GM10847 (cell line): ENCODE data around the gene CDHR5.

ENCODE experiments used
- POLR2A ChIP-seq: IDR thresholded peaks from 2 replicates; pipeline ENCODE4 v1.6.1; 2011; ENCODE audit not compliant: insufficient read length; ENCODE audit errors: extremely low read depth

The CDHR5 gene

DNA sequence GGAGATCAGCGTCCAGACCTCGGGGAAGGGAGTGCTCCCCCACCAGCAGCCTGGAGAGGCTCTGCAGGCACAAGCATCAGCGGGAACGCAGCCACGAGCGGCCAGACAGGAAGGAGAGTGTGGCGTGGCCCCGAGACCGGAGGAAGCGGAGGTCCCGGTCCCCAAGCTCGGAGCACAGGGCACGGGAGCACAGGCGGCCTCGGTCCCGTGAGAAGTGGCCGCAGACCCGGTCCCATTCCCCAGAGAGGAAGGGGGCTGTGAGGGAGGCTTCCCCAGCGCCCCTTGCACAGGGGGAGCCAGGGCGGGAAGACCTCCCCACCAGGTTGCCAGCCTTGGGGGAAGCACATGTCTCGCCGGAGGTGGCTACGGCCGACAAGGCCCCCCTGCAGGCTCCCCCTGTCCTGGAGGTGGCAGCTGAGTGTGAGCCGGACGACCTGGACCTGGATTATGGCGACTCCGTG, 15.9 kb downstream of the CDHR5 start:
- no peak for TF ChIP-seq POLR2A

DNA sequence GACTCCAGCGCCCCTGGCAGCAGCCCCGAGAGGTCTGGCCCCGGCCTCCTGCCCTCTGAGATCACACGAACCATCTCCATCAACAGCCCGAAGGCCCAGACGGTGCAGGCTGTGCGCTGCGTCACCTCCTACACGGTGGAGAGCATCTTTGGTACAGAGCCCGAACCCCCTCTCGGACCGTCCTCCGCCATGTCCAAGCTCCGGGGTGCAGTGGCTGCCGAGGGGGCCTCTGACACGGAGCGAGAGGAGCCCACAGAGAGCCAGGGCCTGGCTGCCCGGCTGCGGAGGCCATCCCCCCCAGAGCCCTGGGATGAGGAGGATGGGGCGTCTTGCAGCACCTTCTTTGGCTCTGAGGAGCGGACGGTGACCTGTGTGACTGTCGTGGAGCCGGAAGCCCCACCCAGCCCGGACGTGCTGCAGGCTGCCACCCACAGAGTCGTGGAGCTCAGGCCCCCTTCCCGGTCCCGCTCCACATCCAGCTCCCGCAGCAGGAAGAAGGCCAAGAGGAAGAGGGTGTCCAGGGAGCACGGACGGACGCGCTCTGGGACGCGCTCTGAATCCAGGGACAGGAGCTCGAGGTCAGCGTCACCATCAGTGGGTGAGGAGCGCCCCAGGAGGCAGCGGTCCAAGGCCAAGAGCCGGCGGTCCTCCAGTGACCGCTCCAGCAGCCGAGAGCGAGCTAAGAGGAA, 16.6 kb downstream of the CDHR5 start:
- TF ChIP-seq POLR2A: no peak

DNA sequence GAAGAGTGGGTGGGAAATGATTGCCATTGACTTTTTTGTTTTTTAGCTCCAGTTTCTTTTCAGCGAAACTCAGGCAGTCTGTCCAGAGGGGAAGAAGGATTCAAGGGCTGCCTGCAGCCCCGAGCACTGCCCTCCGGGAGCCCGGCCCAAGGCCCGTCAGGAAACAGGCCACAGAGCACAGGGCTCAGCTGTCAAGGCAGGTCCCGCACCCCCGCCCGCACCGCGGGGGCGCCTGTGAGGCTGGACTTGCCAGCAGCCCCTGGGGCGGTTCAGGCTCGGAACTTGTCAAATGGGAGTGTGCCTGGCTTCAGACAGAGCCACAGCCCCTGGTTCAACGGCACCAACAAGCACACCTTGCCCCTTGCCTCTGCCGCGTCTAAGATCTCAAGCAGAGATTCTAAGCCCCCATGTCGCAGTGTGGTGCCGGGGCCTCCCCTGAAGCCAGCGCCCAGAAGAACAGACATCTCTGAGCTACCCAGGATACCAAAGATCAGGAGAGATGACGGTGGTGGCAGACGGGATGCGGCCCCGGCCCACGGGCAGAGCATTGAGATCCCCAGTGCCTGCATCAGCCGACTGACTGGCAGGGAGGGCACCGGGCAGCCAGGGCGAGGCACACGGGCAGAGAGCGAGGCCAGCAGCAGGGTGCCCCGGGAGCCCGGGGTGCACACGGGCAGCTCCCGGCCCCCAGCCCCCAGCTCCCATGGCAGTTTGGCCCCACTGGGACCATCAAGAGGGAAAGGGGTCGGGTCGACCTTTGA, 17.6 kb downstream of the CDHR5 start:
- TF ChIP-seq POLR2A: no peak

DNA sequence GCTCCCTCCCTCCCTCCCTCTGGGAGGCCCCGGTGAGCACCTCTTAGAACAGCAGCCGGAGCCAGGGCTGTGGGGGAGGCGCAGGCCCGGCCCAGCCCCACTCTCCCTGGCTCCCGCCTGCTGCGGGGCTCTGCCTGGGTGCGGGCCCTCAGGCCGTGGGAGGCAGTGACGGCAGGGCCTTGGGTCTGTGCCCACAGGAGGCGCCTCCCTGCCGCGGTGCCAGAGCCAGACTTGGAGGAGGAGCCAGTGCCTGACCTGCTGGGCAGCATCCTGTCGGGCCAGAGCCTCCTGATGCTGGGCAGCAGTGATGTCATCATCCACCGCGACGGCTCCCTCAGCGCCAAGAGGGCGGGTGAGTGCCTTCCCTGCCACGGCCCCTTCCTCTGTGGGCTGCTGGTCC, 18.5 kb downstream of the CDHR5 start:
- TF ChIP-seq POLR2A: no peak

DNA sequence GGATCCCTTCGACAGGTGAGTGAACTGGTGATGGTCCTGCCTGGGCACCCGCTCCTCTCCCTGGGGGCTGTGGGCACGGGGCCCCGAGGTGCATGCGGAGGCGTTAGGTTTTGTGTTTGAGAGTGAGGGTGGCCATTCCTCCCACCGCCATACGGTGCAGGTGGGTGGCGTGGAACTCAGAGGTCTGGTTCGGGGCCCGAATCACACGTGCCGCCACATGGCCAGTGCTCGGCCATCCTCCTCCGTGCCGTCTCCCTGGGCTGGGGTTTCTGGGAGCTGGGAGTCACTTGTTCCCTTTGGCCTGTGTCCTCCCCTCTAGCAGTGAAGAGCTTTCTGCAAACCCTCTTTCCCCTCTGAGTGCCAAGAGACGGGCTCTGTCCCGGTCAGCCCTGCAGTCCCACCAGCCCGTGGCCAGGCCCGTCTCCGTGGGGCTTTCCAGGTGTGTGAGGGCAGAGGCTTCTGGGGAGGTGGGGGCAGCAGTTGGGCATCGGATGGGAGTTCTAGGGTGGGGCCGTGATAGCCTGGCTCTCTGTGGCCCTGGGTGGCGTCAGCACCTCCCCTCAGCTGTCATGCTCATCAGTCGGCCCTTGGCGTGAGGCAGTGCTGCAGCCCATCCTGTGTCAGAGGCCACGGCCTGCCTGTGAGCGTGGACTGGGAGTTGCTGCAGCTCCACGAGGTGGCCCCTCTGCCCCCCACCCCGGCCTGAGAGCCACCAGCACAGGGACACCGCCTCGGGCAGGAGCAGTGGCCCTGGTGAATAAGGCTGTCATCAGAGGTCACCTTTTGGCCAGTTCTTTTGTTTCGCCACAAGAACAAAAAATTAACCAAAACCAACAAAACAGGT, 19.2 kb downstream of the CDHR5 start:
- no peak for TF ChIP-seq POLR2A

DNA sequence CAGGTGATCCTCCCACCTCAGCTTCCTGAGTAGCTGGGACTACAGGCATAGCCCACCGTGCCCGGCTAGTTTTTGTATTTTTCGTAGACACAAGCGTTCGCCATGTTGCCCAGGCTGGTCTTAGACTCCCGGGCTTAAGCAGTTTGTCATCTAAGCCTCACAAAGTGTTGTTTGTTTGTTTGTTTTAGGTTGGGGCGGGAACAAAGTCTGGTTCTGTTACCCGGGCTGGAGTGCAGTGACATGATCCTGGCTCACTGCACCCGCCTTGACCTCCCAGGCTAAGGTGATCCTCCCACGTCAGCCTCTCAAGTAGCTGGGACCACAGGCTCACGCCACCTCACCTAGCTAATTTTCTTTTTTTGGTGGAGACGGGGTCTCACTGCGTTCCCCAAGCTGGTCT, 21.6 kb downstream of the CDHR5 start:
- TF ChIP-seq POLR2A: no peak

DNA sequence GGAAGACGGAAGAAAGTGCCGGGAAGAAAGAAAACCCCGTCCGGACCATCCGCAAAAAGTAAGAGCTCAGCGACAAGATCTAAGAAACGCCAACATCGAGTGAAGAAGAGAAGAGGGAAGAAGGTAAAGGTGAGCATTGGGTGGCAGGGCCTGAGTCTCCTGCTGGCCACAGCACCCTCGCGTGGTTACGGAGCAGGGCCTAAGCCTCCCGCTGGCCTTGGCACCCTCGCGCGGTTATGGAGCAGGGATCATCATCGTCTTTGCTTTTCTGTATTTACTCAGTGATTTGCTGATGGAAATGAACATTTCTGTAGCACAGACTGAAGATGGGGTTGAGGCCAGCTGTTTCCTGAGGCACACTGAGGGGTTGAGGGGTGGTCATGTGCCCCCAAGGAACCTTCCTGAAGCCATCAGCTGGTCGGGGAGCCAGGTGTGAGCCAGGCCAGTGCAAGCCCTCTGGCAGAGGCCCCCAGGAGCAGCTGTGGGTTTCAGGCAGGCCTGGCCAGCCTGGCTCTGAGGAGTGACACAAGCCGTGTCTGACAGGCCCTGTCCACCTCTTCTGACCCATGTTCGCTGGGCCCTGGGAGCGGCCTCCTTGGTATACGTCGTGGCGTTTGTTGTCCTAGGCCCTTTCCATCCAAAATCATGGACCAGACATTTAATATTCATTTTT, 23.0 kb downstream of the CDHR5 start:
- no peak for TF ChIP-seq POLR2A

DNA sequence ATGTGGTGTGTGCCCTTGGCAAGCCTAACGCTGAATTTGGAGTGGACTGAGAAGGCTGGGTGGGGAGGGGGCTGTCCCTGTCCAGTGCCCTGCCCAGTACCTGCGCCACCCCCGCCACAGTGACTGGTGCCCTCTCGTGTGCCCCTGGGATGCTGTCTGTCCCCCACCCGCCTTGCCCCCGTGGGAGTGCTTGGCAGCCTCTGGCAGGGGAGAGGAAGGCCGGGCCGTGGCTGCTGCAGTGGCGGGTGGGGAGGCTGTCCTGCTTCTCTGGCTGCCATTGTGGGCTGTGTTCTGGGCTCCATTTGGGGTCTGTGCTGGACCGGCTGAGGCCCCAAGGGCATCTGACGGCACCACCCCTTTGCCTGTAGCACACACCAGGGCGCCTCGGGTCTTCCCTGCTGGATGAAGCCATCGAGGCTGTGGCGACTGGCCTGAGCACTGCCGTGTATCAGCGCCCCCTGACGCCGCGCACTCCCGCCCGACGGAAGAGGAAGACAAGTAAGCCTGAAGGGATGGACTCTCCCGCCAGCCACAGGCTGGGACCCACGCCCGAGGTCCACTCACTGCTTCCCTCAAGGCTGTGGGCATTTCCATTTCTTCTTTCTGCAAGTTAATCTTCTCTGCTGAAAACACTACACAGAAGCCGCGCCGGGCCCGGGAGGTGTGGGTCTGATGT, 26.6 kb downstream of the CDHR5 start:
- no peak for TF ChIP-seq POLR2A

DNA sequence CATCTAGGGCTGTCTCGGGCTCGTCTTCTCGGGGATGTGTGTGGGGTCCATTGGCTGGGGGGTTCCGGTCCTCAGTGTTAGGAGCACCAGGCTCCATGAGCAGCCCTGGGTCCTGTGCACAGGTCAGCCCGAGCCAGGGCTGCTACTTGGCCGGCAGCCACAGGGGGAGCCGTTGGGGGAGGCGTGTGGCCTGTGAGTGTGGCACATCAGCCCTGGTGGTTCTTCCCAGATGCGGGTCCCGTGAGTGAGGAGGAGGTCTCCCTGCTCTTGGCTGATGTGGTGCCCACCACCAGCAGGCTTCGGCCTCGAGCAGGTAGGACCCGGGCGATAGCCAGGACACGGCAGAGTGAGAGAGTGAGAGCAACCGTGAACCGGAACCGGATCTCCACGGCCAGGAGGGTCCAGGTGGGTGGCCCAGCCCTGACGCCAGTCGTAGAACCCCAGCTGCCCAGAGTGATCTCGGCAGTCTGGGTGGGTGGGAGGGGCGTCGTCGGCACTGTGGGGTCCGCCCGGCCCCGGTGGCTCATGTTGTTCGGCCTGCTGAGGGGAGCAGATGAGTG, 27.5 kb downstream of the CDHR5 start:
- TF ChIP-seq POLR2A: no peak

DNA sequence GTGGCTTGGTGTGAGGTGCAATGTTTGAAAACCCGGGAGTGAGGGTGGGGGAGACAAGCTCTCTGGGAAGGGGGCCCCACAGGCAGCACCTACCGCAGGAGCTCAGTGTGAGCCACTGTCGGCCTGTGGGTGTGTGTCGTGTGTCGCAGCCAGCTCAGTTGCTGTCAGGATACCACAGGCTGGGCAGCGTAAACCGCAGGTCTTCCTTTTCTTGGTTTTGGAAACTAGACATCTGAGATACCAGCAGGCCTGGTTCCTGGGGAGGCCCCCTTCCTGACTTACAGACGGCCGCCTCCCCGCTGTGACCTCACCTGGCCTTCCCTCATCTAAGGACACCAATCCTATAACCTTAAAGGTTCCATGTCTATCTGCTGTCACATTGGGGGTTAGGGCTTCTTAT, 28.4 kb downstream of the CDHR5 start:
- no peak for TF ChIP-seq POLR2A

DNA sequence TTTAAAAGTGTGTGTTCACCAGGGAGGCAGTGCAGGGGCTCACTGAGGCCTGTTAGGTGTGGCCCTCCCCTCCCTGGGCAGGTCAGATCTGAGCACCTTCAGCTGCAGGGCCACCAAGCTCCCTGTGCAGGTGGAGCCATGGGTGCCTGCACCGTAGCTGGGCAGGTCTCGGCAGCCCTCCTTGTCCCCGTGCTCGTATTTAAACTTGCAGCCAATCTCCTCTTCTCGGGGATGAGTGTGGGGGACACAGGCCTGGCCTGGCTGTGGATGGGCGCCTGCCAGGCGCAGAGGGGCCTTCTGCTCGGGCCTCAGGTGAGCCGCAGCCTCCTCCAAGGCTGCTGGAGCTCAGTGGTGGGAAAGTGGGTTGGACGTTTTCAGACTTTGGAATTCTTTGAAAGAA, 29.4 kb downstream of the CDHR5 start:
- no peak for TF ChIP-seq POLR2A

DNA sequence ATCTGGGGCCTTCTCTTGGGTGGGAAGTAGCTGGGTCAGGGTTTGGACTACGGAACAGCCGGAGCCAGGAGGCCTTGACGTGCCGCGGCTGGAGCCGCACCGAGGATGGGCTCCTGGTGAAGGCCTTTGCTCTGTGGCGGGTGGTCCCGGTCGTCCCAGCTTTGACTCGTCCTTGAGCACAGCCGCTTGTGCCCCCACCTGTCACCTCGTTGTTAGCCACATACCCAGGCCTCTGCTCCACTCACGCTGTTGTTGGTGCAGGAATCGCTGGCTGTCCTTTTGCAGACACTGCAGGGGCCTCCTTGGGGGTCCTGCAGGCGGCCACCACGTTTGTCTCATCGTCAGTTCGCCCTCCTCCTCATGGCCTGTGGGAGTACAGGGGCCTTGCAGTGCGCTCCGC, 31.4 kb downstream of the CDHR5 start:
- no peak for TF ChIP-seq POLR2A

DNA sequence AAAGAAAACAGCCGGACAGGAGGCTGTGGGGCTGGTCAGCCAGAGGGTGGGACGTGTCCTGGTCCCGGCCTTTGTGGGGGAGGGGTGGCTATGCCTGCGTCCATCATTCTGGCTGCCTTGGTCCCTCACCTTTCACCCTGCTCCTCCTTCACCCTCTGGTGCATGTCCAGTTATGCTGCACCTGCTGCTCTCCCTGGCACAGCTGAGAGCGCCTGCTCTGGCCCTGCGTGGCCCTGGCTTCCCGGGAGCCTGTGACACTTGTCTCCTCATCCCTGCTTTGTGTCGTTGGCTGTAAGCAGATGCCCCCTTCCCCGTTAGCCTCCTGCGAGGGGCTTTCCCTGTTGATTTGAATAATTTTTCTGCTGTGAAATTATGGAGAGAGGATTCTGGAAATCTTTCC, 31.8 kb downstream of the CDHR5 start:
- no peak for TF ChIP-seq POLR2A

DNA sequence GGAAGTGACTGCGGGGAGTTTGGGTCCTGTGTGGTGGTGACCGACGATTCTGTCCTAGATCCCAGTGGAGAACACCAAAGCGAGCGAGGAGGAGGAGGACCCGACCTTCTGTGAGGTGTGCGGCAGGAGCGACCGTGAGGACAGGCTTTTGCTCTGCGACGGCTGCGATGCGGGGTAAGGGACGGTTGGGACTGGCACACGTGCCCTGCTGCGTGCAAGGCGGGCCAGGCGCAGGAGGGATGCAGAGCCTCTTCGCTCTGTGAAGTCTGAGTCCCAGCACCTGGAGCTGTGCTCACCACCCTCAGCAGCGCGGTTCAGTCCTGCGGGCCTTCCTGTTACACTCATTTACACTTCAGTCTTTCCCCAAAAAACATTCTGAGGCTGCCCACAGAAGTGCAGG, 32.3 kb downstream of the CDHR5 start:
- no peak for TF ChIP-seq POLR2A

DNA sequence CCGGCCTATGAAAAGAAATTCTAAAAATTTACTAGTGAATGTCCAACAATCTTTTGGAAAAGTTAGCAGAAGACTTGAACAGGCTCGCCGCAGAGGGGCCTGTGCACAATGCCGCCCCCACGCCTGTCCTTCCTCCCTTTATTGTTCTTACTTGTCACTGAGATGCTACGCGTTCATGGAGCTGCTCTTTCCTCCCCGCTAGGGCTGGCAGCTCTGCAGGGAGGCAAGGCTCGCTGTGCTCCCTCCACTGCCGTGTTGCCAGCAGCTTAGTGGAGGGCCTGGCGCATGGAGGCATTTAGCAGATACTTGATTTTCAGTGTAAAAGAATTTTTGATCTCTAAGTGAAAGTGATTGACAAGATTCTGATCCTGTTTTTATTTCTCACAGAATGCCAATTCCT, 33.8 kb downstream of the CDHR5 start:
- TF ChIP-seq POLR2A: no peak

DNA sequence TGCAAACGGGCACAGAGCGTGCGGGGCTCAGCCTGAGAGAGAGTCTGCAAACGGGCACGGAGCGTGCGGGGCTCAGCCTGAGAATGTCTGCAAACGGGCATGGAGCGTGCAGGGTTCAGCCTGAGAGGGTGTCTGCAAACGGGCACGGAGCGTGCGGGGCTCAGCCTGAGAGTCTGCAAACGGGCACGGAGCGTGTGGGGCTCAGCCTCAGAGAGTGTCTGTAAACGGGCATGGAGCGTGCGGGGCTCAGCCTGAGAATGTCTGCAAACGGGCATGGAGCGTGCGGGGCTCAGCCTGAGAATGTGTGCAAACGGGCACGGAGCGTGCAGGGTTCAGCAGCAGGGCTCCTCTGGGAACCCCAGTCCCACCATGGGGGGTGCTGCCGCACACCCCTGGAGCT, 35.0 kb downstream of the CDHR5 start:
- no peak for TF ChIP-seq POLR2A
